Spleen (tissue), 11 donors: ENCODE data around the gene ATP8A2. TPM values are rescaled to one million over a fixed set of nuclear protein-coding genes. Genes with fewer than 3 reads are reported as not detected.

Source experiments
- DNase-seq: peaks from one replicate; pipeline ENCODE4 v3.0.0-alpha.2; 2020
- H3K27ac ChIP-seq, 8 donors: fragments of 200-600 bp; sonication (generic) in 7 of 8; 1 replicate in 4 of 8; 2 replicates in 4 of 8; pipeline versions ENCODE4 v1.5.0 to v1.8.0; 2016 to 2021; ENCODE audit warnings: inconsistent platforms in 4 of 8, mild to moderate bottlenecking in 4 of 8, moderate library complexity in 1 of 8
- H3K27me3 ChIP-seq, 7 donors: fragments of 200-600 bp; sonication (generic) in 6 of 7; replicated peaks in 1 of 7; 1 replicate in 4 of 7; 2 replicates in 3 of 7; pipeline versions ENCODE4 v1.5.0 to v1.8.0; 2016 to 2021; ENCODE audit warnings: inconsistent platforms in 3 of 7, mild to moderate bottlenecking in 1 of 7
- H3K36me3 ChIP-seq, 6 donors: fragments of 200-600 bp; sonication (generic) in 5 of 6; 1 replicate in 4 of 6; 2 replicates in 2 of 6; pipeline versions ENCODE4 v1.5.0 to v1.8.0; 2016 to 2021; ENCODE audit warnings: inconsistent platforms in 2 of 6
- H3K4me1 ChIP-seq, 6 donors: fragments of 200-600 bp; sonication (generic) in 5 of 6; 1 replicate in 3 of 6; 2 replicates in 3 of 6; pipeline versions ENCODE4 v1.5.0 to v1.8.0; 2016 to 2021; ENCODE audit warnings: inconsistent platforms in 3 of 6
- H3K4me3 ChIP-seq, 8 donors: fragments of 200-600 bp; sonication (generic) in 7 of 8; 1 replicate in 4 of 8; 2 replicates in 4 of 8; pipeline versions ENCODE4 v1.5.0 to v1.8.0; 2016 to 2021; ENCODE audit warnings: inconsistent platforms in 4 of 8, mild to moderate bottlenecking in 4 of 8, moderate library complexity in 2 of 8
- H3K9me3 ChIP-seq, 8 donors: fragments of 200-600 bp; sonication (generic) in 7 of 8; 1 replicate in 4 of 8; 2 replicates in 4 of 8; pipeline versions ENCODE4 v1.5.0 to v1.8.0; 2016 to 2021; ENCODE audit warnings: inconsistent platforms in 4 of 8
- CTCF ChIP-seq, 11 experiments: fragments of 200-600 bp in 7 of 11; fragments of 450-650 bp in 4 of 11; sonication (generic) in 4 of 11; IDR thresholded peaks in 8 of 11; conservative IDR thresholded peaks in 3 of 11; 1 replicate in 7 of 11; 2 replicates in 4 of 11; pipeline versions ENCODE4 v1.4.0 to v1.8.0; 2016 to 2021; ENCODE audit warnings: antibody characterized with exemption in 11 of 11, inconsistent platforms in 4 of 11, mild to moderate bottlenecking in 1 of 11
- POLR2A ChIP-seq, 3 donors: fragments of 450-650 bp; IDR thresholded peaks; one replicate each; pipeline ENCODE4 v1.5.1; 2017; ENCODE audit warnings: antibody characterized with exemption in 3 of 3, mild to moderate bottlenecking in 1 of 3
- POLR2AphosphoS5 ChIP-seq, 3 donors: sonication (generic); formaldehyde crosslinking; IDR thresholded peaks; one replicate each; pipeline ENCODE4 v1.5.1; 2017; ENCODE audit warnings: antibody characterized with exemption in 3 of 3
- WGBS, 5 donors: extraction: QIAGEN DNeasy Blood & Tissue Kit in 3 of 5; methylation state at CpG; one replicate each; pipeline versions ENCODE4 v1.1.5 to v1.1.7; 2013 to 2018; 5-methylcytosine and 5-hydroxymethylcytosine counted together
- intact Hi-C: fragments of 100-400 bp; cut with DNase I; formaldehyde crosslinking; loops from one replicate; pipeline ENCODE4 v1.15.0; 2023; ENCODE audit warnings: low total_unique reads
- polyA plus RNA-seq, 3 donors: library from polyadenylated mRNA; stranded (reverse); fragments of 200-250 nt; gene quantifications; one replicate each; pipeline ENCODE4 v1.2.1, GENCODE V29; 2013
- total RNA-seq, 7 donors: library from RNA; depleted of rRNA in 3 of 7; stranded (reverse); fragments of >200 nt in 3 of 7; fragmentation: NEBNext Ultra II Directional in 4 of 7; extraction: Animal tissue kit (Norgen Biotek cat#: 25700) in 4 of 7; gene quantifications; one replicate each; pipeline versions ENCODE4 v1.1.0 to v1.2.1, GENCODE V29; 2016 to 2021
- donor health status: healthy with polysubstance abuse.
- donor health status: DM: no; HTN: no; CAD: no; lungs with moderate emphysema.
- donor health status: DM: no; HTN: no; CAD: no.
- donor health status: Bipolar disorder and iron deficiency.
- donor health status: healthy.
- donor health status: DM: no; HTN: no; CAD: no.
- donor health status: DM: yes; HTN: yes; CAD: no.

ATP8A2 gene
- total and polyA plus RNA-seq, 10 donors = 0.09 to 0.46 (median 0.25) TPM

- no peak for DNase-seq
- WGBS, 5 donors = 73 to 81% (median 77%) methylated on average over 11 of the region's 11 CpGs
- no peaks in the 10 kb centered on the region for H3K9me3 ChIP-seq
- H3K4me1 ChIP-seq = peaks cover 0 to 8% (median 0%) of the 10 kb centered on the region in 6 donors
- no peaks in the 10 kb centered on the region for H3K27me3 ChIP-seq
- TF ChIP-seq POLR2AphosphoS5 (IDR thresholded peaks at IDR 0.05) (no peak), POLR2A (IDR thresholded peaks at IDR 0.05) (no peak), CTCF (IDR thresholded peaks at IDR 0.05 in 8 of 11, conservative IDR thresholded peaks at IDR 0.05 in 3 of 11) (no peak)
- no peak overlapping the region for H3K4me3 ChIP-seq
- H3K36me3 ChIP-seq = no peaks in the 10 kb centered on the region
- intact Hi-C loops = no loop called here
- H3K27ac ChIP-seq = peak overlapping the region in 4 of 8 donors; percentile 26 to 58 (median 42)
Observed at GRCh38 chr13:25874064-25874737, 502.4 kb downstream of the ATP8A2 start.

GRCh38 chr13:25874907-25875306 is 503.1 kb downstream of the ATP8A2 start:
- 25 to 40% (median 27%) methylated on average over 6 of the region's 6 CpGs for WGBS, 5 donors
- Histone ChIP-seq H3K27ac (peak overlapping the region in 5 of 8 donors; percentile 26 to 58 (median 39)), H3K36me3 (no peaks in the 10 kb centered on the region), H3K4me3 (no peak overlapping the region), H3K9me3 (no peaks in the 10 kb centered on the region), H3K27me3 (no peaks in the 10 kb centered on the region), H3K4me1 (peaks cover 0 to 8% (median 0%) of the 10 kb centered on the region in 6 donors)
- intact Hi-C loops = no loop called here
- no peak for TF ChIP-seq CTCF (IDR thresholded peaks at IDR 0.05 in 8 of 11, conservative IDR thresholded peaks at IDR 0.05 in 3 of 11)
- TF ChIP-seq POLR2A (IDR thresholded peaks at IDR 0.05) = no peak
- DNase-seq = peak; percentile 82

- TF ChIP-seq CTCF (IDR thresholded peaks at IDR 0.05 in 8 of 11, conservative IDR thresholded peaks at IDR 0.05 in 3 of 11) (no peak), POLR2A (IDR thresholded peaks at IDR 0.05) (no peak), POLR2AphosphoS5 (IDR thresholded peaks at IDR 0.05) (no peak)
- WGBS, 5 donors = 72 to 84% (median 76%) methylated on average over 6 of the region's 6 CpGs
- H3K36me3 ChIP-seq = no peaks in the 10 kb centered on the region
- intact Hi-C loops = no loop called here
- peaks cover 0 to 8% (median 0%) of the 10 kb centered on the region in 6 donors for H3K4me1 ChIP-seq
- H3K9me3 ChIP-seq = no peaks in the 10 kb centered on the region
- no peak overlapping the region for H3K27ac ChIP-seq
- no peaks in the 10 kb centered on the region for H3K27me3 ChIP-seq
- DNase-seq = no peak
- H3K4me3 ChIP-seq = no peak overlapping the region
Observed at GRCh38 chr13:25876247-25876646, 504.5 kb downstream of the ATP8A2 start.

- Histone ChIP-seq H3K27me3 (peaks cover 0 to 6% (median 0%) of the 10 kb centered on the region in 7 donors), H3K4me3 (no peak overlapping the region), H3K36me3 (no peaks in the 10 kb centered on the region), H3K9me3 (no peaks in the 10 kb centered on the region), H3K4me1 (peaks cover 0 to 6% (median 0%) of the 10 kb centered on the region in 6 donors), H3K27ac (no peak overlapping the region)
- intact Hi-C loops = no loop called here
- 87 to 95% (median 93%) methylated on average over 5 of the region's 5 CpGs for WGBS, 5 donors
- TF ChIP-seq CTCF (IDR thresholded peaks at IDR 0.05 in 8 of 11, conservative IDR thresholded peaks at IDR 0.05 in 3 of 11) (no peak), POLR2AphosphoS5 (IDR thresholded peaks at IDR 0.05) (no peak), POLR2A (IDR thresholded peaks at IDR 0.05) (no peak)
- no peak for DNase-seq
Observed at GRCh38 chr13:25879466-25879865, 507.7 kb downstream of the ATP8A2 start.
